GM23338 (cell line): ENCODE data around the gene RFX8. TPM values are rescaled to one million over a fixed set of nuclear protein-coding genes. Genes with fewer than 3 reads are reported as not detected.

Source experiments
- ATAC-seq: fragments of 200-7000 bp; cut with Tn5 transposase; 3 replicates; pipeline ENCODE4 v1.9.1; 2020
- DNase-seq: peaks from one replicate; pipeline ENCODE4 v3.0.0-alpha.2; 2015; ENCODE audit warnings: low spot score
- H2AFZ ChIP-seq: fragments of 200-600 bp; sonication (generic); 2 replicates; pipeline ENCODE4 v1.8.0; 2016; ENCODE audit warnings: antibody characterized with exemption, mild to moderate bottlenecking, moderate library complexity
- H3F3A ChIP-seq: fragments of 200-600 bp; sonication (generic); replicated peaks from 2 replicates; pipeline ENCODE4 v1.8.0; 2017; ENCODE audit warnings: antibody characterized with exemption, mixed run types, low read depth
- H3K27ac ChIP-seq: fragments of 200-600 bp; sonication (generic); 2 replicates; pipeline ENCODE4 v1.6.1; 2016; ENCODE audit warnings: low read depth
- H3K27me3 ChIP-seq: fragments of 200-600 bp; sonication (generic); 2 replicates; pipeline ENCODE4 v1.8.0; 2016; ENCODE audit warnings: mild to moderate bottlenecking, mixed run types, moderate library complexity; ENCODE audit not compliant: insufficient read depth
- H3K36me3 ChIP-seq: fragments of 200-600 bp; sonication (generic); 2 replicates; pipeline ENCODE4 v1.8.0; 2016; ENCODE audit warnings: mild to moderate bottlenecking; ENCODE audit not compliant: insufficient read depth
- H3K4me1 ChIP-seq: fragments of 200-600 bp; sonication (generic); 2 replicates; pipeline ENCODE4 v1.8.0; 2016; ENCODE audit warnings: mild to moderate bottlenecking, moderate library complexity; ENCODE audit not compliant: insufficient read depth
- H3K4me2 ChIP-seq: fragments of 200-600 bp; sonication (generic); 2 replicates; pipeline ENCODE4 v1.7.1; 2017; ENCODE audit warnings: mixed run types
- H3K4me3 ChIP-seq: fragments of 200-600 bp; sonication (generic); 2 replicates; pipeline ENCODE4 v1.6.1; 2016; ENCODE audit warnings: mixed run types
- H3K79me2 ChIP-seq: fragments of 200-600 bp; sonication (generic); replicated peaks from 2 replicates; pipeline ENCODE4 v1.8.0; 2017; ENCODE audit warnings: mild to moderate bottlenecking; ENCODE audit not compliant: insufficient read depth
- H3K9me2 ChIP-seq: fragments of 200-600 bp; sonication (generic); 2 replicates; pipeline ENCODE4 v1.8.0; 2017; ENCODE audit not compliant: insufficient read depth
- H4K20me1 ChIP-seq: fragments of 200-600 bp; sonication (generic); replicated peaks from 2 replicates; pipeline ENCODE4 v1.8.0; 2017; ENCODE audit warnings: mild to moderate bottlenecking; ENCODE audit not compliant: insufficient read depth
- H3K27ac Mint-ChIP-seq: 2 replicates; pipeline ENCODE4 v1.8.0; 2020; ENCODE audit warnings: inconsistent platforms, mild to moderate bottlenecking, moderate library complexity, mixed read lengths
- H3K27me3 Mint-ChIP-seq: 3 replicates; pipeline ENCODE4 v1.8.0; 2022; ENCODE audit warnings: low read depth, mild to moderate bottlenecking, moderate library complexity, mixed read lengths, inconsistent platforms; ENCODE audit not compliant: insufficient read depth, poor library complexity
- H3K36me3 Mint-ChIP-seq: 3 replicates; pipeline ENCODE4 v1.8.0; 2021; ENCODE audit warnings: low read depth, mild to moderate bottlenecking, inconsistent platforms, moderate library complexity, mixed read lengths
- H3K4me1 Mint-ChIP-seq: 3 replicates; pipeline ENCODE4 v1.8.0; 2020; ENCODE audit warnings: mild to moderate bottlenecking, inconsistent platforms, mixed read lengths
- H3K4me3 Mint-ChIP-seq: 3 replicates; pipeline ENCODE4 v1.8.0; 2021; ENCODE audit warnings: moderate library complexity, mild to moderate bottlenecking, inconsistent platforms, mixed read lengths
- H3K9me3 Mint-ChIP-seq: 3 replicates; pipeline ENCODE4 v1.8.0; 2020; ENCODE audit warnings: moderate library complexity, mild to moderate bottlenecking, inconsistent platforms, mixed read lengths
- CREB1 ChIP-seq: fragments of 250-450 bp; sonication (Bioruptor Pico); IDR thresholded peaks from 2 replicates; pipeline ENCODE4 v1.5.0; 2020; ENCODE audit warnings: low read depth, mild to moderate bottlenecking, moderate library complexity
- CTCF ChIP-seq, 2 experiments: fragments of 200-600 bp in 1 of 2; sonication (generic) in 1 of 2; conservative IDR thresholded peaks; 2 replicates each; pipeline versions ENCODE4 v1.5.1 to v1.6.1; 2016 to 2017; ENCODE audit warnings: antibody characterized with exemption in 2 of 2, low read depth in 2 of 2, mild to moderate bottlenecking in 2 of 2, moderate library complexity in 1 of 2
- ETS1 ChIP-seq: IDR thresholded peaks from 2 replicates; pipeline ENCODE4 v1.6.1; 2016; ENCODE audit warnings: antibody characterized with exemption
- EZH2 ChIP-seq: fragments of 200-600 bp; sonication (generic); IDR thresholded peaks from one replicate; pipeline ENCODE4 v1.8.0; 2017; ENCODE audit warnings: antibody characterized with exemption, mild to moderate bottlenecking, low read depth; ENCODE audit not compliant: unreplicated experiment
- EZH2phosphoT487 ChIP-seq: fragments of 200-600 bp; sonication (generic); IDR thresholded peaks from one replicate; pipeline ENCODE4 v1.8.1; 2018; ENCODE audit warnings: antibody characterized with exemption; ENCODE audit not compliant: unreplicated experiment
- POLR2AphosphoS5 ChIP-seq: IDR thresholded peaks from 2 replicates; pipeline ENCODE4 v1.6.1; 2016; ENCODE audit warnings: antibody characterized with exemption, low read depth
- REST ChIP-seq: IDR thresholded peaks from one replicate; pipeline ENCODE4 v1.6.1; 2018; ENCODE audit warnings: antibody characterized with exemption; ENCODE audit not compliant: unreplicated experiment
- STAT1 ChIP-seq: IDR thresholded peaks from one replicate; pipeline ENCODE4 v1.6.1; 2016; ENCODE audit warnings: antibody characterized with exemption; ENCODE audit not compliant: unreplicated experiment
- ZNF114 ChIP-seq: fragments of 250-450 bp; sonication (Bioruptor Pico); IDR thresholded peaks from 2 replicates; pipeline ENCODE4 v1.5.0; 2020; ENCODE audit warnings: mild to moderate bottlenecking, moderate library complexity
- ZNF462 ChIP-seq: fragments of 250-450 bp; sonication (Bioruptor Pico); IDR thresholded peaks from 2 replicates; pipeline ENCODE4 v1.5.0; 2020; ENCODE audit warnings: mild to moderate bottlenecking, moderate library complexity
- polyA plus RNA-seq: library from polyadenylated mRNA; unstranded; fragments of >200 nt; fragmentation: Nextera tagmentation; extraction: Ambion mirVana; gene quantifications from 2 replicates; pipeline ENCODE4 v1.2.1, GENCODE V29; 2016
- total RNA-seq: library from RNA; depleted of rRNA; stranded (reverse); fragments of >200 nt; shearing (Covaris generic); gene quantifications from 2 replicates; pipeline ENCODE4 v1.2.3, GENCODE V29; 2014

Gene RFX8
- total and polyA plus RNA-seq, 2 experiments from 2014 or later: 0.65 to 1.5 TPM

- Histone ChIP-seq H3K36me3 (no peaks in the 10 kb centered on the region), H3K27ac (no peak overlapping the region), H3K9me2 (no peaks in the 10 kb centered on the region), H3F3A (no peaks in the 10 kb centered on the region), H2AFZ (peak overlapping the region; percentile 20; the same call in 1 of the 2 replicates), H3K79me2 (no peaks in the 10 kb centered on the region), H3K4me2 (no peak overlapping the region), H4K20me1 (no peaks in the 10 kb centered on the region), H3K4me3 (no peak overlapping the region), H3K27me3 (no peaks in the 10 kb centered on the region), H3K4me1 (0 out of 2 replicates have a peak, but pooled peaks cover 6% of the 10 kb centered on the region)
- Mint-ChIP-seq H3K4me3 (no peak overlapping the region), H3K27me3 (peaks cover 3% of the 10 kb centered on the region), H3K36me3 (no peaks in the 10 kb centered on the region), H3K27ac (no peak overlapping the region), H3K4me1 (peaks cover 25% of the 10 kb centered on the region), H3K9me3 (no peaks in the 10 kb centered on the region)
- DNase-seq: no peak
- no peak for ATAC-seq
- no peak for TF ChIP-seq CREB1 (CRISPR knock-in tag)
- no peak for TF ChIP-seq STAT1
- TF ChIP-seq POLR2AphosphoS5: no peak
- TF ChIP-seq REST: no peak
- no peak for TF ChIP-seq ETS1
- TF ChIP-seq ZNF114: no peak
- no peak for TF ChIP-seq CTCF (conservative IDR thresholded peaks at IDR 0.05; ENCODE audit: low read depth in 2 of 2)
These were observed 113.4 kb downstream of the RFX8 start for GRCh38 chr2:101361522-101361921.

- no peaks in the 10 kb centered on the region for H3K36me3 Mint-ChIP-seq
- H3F3A ChIP-seq: no peaks in the 10 kb centered on the region
- peaks cover 29% of the 10 kb centered on the region for H3K4me1 Mint-ChIP-seq
- no peak overlapping the region for H3K27ac Mint-ChIP-seq
- H3K4me1 ChIP-seq: 0 out of 2 replicates have a peak, but pooled peaks cover 6% of the 10 kb centered on the region
- H3K79me2 ChIP-seq: no peaks in the 10 kb centered on the region
- H3K4me3 ChIP-seq: no peak overlapping the region
- no peak for ATAC-seq
- H3K27me3 Mint-ChIP-seq: peaks cover 3% of the 10 kb centered on the region
- no peak overlapping the region for H3K4me2 ChIP-seq
- no peaks in the 10 kb centered on the region for H3K36me3 ChIP-seq
- no peak for DNase-seq
- H3K9me2 ChIP-seq: no peaks in the 10 kb centered on the region
- H4K20me1 ChIP-seq: no peaks in the 10 kb centered on the region
- no peak overlapping the region for H3K27ac ChIP-seq
- H3K27me3 ChIP-seq: no peaks in the 10 kb centered on the region
- no peaks in the 10 kb centered on the region for H3K9me3 Mint-ChIP-seq
- H2AFZ ChIP-seq: peak overlapping the region; percentile 20; the same call in 1 of the 2 replicates
- H3K4me3 Mint-ChIP-seq: no peak overlapping the region
- TF ChIP-seq ZNF114 (no peak), ZNF462 (CRISPR knock-in tag) (no peak), EZH2phosphoT487 (no peak), EZH2 (no peak)
These were observed 113.8 kb downstream of the RFX8 start for GRCh38 chr2:101361121-101361520.
